ENCODE measurements around the gene UBE2E3.

Gene UBE2E3

DNA sequence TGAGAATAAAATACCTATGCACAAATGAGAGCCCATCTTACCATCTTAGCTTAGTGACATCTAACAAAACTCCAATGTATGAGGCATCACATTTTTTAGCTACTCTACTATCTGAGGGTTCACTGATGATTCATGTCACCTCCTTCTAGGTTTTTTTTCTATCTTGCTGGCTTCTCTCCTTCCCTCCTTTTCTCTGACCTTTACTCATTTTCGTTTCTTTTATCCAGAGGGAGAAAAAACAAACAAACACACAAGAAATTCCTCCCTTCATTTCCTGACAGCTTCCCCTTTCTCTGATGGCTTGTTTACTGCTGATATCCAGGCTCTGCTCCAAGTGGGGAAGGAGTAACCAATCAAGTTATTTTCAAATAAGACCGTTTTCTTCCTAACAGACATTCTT, 115.1 kb downstream of the UBE2E3 start:
- Histone ChIP-seq H3K9ac (ENCODE audit: low read length in 5 of 5) (no peak overlapping the region), H3K27me3 (ENCODE audit: control insufficient read depth in 5 of 5, insufficient read depth in 4 of 5, low read length in 5 of 5) (no peaks in the 10 kb centered on the region)

DNA sequence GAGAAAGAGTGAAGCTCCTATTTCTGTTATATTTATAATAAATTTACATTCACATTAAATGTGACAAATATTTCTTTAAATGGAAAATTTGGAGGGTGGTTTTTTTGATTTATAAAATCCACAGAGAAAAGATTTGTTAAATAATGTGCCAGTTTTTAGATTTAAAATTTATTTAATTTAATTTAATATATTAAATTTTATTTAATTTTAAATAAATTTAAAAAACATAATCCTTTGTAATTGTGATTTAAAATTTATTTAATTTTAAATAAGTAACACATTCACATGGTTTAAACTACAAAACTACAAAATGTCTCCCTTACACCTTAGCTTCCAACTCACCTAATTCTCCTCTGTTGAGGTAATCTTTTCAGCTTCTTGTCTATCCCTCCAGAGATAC, 123.3 kb downstream of the UBE2E3 start:
- Histone ChIP-seq H3K9ac (ENCODE audit: low read length in 5 of 5) (no peak overlapping the region), H3K4me3 (ENCODE audit: low read depth in 1 of 5, low read length in 5 of 5) (no peak overlapping the region), H3K27ac (ENCODE audit: low read depth, low read length) (no peak overlapping the region), H3K9me3 (ENCODE audit: control insufficient read depth in 5 of 5, low read length in 5 of 5) (no peaks in the 10 kb centered on the region), H3K27me3 (ENCODE audit: control insufficient read depth in 5 of 5, insufficient read depth in 4 of 5, low read length in 5 of 5) (no peaks in the 10 kb centered on the region), H3K4me1 (ENCODE audit: control insufficient read depth in 5 of 5, insufficient read depth in 5 of 5, low read length in 5 of 5) (no peaks in the 10 kb centered on the region), H3K36me3 (ENCODE audit: control insufficient read depth in 5 of 5, insufficient read depth in 5 of 5, low read length in 5 of 5) (no peaks in the 10 kb centered on the region)

More for the DNA sequence above, 115.1 kb downstream of the UBE2E3 start:
- H3K4me3 ChIP-seq (ENCODE audit: low read depth in 1 of 5, low read length in 5 of 5): no peak overlapping the region
- no peak overlapping the region for H3K27ac ChIP-seq (ENCODE audit: low read depth, low read length)
- H3K36me3 ChIP-seq (ENCODE audit: control insufficient read depth in 5 of 5, insufficient read depth in 5 of 5, low read length in 5 of 5): no peaks in the 10 kb centered on the region
- H3K9me3 ChIP-seq (ENCODE audit: control insufficient read depth in 5 of 5, low read length in 5 of 5): peaks cover 0 to 6% (median 2%) of the 10 kb centered on the region in 5 donors
- H3K4me1 ChIP-seq (ENCODE audit: control insufficient read depth in 5 of 5, insufficient read depth in 5 of 5, low read length in 5 of 5): peaks cover 0 to 12% (median 6%) of the 10 kb centered on the region in 5 donors

DNA sequence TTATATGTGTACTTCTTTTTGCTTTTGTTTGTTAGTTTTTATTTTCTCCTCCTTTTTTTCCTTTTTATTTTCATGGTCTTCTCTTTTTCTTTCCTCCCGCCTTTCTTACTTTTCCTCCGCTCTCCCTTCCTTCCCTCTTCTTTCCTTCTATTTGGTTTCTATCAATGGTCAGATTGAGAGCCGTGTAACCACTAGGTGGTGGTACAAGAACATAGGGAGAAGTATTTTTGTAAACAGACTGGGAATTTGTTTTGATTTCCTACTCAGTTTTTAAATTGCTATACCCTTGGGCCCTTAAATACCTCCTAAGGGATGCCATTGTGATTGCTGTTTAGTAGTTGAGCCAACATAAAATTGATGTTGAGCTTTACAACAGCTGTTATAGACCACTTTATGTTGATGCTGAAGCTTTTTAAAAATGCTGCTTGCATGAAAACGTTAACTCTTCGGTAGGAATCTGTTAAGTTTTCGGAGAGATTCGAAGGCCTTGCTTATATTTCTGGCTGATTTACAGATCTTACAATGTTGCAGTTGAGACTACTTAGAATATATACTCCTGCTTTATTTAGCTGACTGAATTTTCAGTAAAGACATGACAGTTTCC, 124.2 kb downstream of the UBE2E3 start:
- H3K4me3 ChIP-seq (ENCODE audit: low read depth in 1 of 5, low read length in 5 of 5): no peak overlapping the region
- no peaks in the 10 kb centered on the region for H3K4me1 ChIP-seq (ENCODE audit: control insufficient read depth in 5 of 5, insufficient read depth in 5 of 5, low read length in 5 of 5)
- no peaks in the 10 kb centered on the region for H3K27me3 ChIP-seq (ENCODE audit: control insufficient read depth in 5 of 5, insufficient read depth in 4 of 5, low read length in 5 of 5)
- no peak overlapping the region for H3K9ac ChIP-seq (ENCODE audit: low read length in 5 of 5)
- no peak overlapping the region for H3K27ac ChIP-seq (ENCODE audit: low read depth, low read length)
- no peaks in the 10 kb centered on the region for H3K9me3 ChIP-seq (ENCODE audit: control insufficient read depth in 5 of 5, low read length in 5 of 5)
- H3K36me3 ChIP-seq (ENCODE audit: control insufficient read depth in 5 of 5, insufficient read depth in 5 of 5, low read length in 5 of 5): no peaks in the 10 kb centered on the region

DNA sequence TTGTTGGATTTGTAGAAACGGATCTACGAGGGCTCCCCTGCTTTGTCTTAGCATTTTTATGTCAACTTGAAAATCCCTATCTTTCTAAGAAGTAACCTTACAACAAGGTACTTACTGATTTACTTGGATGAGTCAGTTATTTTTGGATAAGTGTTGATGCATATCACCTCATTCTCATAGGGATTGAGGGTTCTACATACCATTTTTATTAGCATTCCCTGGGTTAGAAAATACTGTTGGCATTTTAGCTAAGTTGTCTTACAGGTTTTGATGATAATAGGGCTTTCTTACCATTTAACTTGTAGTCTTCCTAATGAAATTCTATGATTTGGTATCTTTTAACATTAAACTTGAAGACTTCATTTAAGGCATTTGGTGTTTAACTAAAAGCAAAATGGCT, 125.2 kb downstream of the UBE2E3 start:
- Histone ChIP-seq H3K4me1 (ENCODE audit: control insufficient read depth in 5 of 5, insufficient read depth in 5 of 5, low read length in 5 of 5) (no peaks in the 10 kb centered on the region), H3K36me3 (ENCODE audit: control insufficient read depth in 5 of 5, insufficient read depth in 5 of 5, low read length in 5 of 5) (no peaks in the 10 kb centered on the region), H3K9ac (ENCODE audit: low read length in 5 of 5) (no peak overlapping the region), H3K27me3 (ENCODE audit: control insufficient read depth in 5 of 5, insufficient read depth in 4 of 5, low read length in 5 of 5) (no peaks in the 10 kb centered on the region), H3K27ac (ENCODE audit: low read depth, low read length) (no peak overlapping the region), H3K4me3 (ENCODE audit: low read depth in 1 of 5, low read length in 5 of 5) (no peak overlapping the region), H3K9me3 (ENCODE audit: control insufficient read depth in 5 of 5, low read length in 5 of 5) (no peaks in the 10 kb centered on the region)

DNA sequence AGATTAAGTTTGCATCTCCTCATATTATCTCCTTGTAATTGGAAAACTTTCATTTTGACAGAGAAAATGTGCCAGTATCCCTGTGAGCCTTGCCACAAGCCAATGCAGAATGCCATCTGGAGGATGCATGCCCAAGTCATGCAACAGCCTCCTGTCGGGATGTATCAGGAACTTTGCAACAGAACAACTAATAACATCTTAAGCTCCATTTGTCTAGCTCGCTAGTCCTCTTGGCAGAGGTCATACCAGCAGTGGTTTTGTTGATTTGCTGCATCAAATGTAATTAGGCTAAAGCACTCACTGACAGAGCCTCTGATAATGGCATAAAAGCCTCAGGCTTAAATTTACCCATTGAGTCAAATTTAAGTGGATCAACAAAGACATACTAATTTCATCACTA, 125.8 kb downstream of the UBE2E3 start:
- H3K4me1 ChIP-seq (ENCODE audit: control insufficient read depth in 5 of 5, insufficient read depth in 5 of 5, low read length in 5 of 5): no peaks in the 10 kb centered on the region
- H3K9me3 ChIP-seq (ENCODE audit: control insufficient read depth in 5 of 5, low read length in 5 of 5): no peaks in the 10 kb centered on the region
- no peaks in the 10 kb centered on the region for H3K36me3 ChIP-seq (ENCODE audit: control insufficient read depth in 5 of 5, insufficient read depth in 5 of 5, low read length in 5 of 5)
- no peak overlapping the region for H3K9ac ChIP-seq (ENCODE audit: low read length in 5 of 5)
- no peak overlapping the region for H3K27ac ChIP-seq (ENCODE audit: low read depth, low read length)
- no peaks in the 10 kb centered on the region for H3K27me3 ChIP-seq (ENCODE audit: control insufficient read depth in 5 of 5, insufficient read depth in 4 of 5, low read length in 5 of 5)
- H3K4me3 ChIP-seq (ENCODE audit: low read depth in 1 of 5, low read length in 5 of 5): no peak overlapping the region

DNA sequence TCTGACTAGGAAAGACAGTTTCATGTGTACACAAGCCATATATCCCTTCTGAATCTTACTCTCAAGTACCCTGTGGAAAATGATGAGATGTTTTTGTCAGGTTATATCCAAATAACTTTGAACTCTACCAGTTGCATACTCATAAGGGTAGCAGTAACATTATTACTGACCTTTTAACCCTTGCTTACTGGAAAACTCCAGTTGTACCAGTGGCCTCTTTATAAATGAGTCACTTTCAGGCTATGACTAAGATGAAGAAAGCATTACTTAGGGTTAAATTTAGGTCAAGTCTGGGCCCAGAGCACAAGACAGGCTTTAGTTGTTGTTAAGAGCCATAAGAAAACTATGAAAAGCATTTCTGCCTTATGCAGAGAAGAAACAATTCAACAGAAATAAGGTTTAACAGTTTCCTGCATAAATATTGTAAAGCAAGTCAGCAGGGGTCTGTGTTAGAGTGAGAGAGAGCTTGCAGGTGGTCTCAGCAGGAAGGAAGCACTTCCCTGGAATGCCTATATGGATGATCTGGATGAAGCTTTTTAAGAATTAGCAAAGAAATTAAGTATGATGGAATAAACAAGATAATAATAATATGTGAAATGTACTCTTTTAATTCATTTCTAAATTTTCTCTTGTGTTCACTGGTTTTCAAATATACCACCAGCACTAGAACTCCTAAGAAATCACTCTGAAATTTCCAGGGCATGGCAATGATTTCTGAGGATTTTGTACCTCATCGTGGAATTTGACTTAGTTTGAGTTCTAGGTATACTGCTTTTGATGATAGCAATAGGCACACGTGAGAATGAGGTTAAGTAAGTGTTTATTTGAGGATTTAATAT, 126.6 kb downstream of the UBE2E3 start:
- H3K9ac ChIP-seq (ENCODE audit: low read length in 5 of 5): no peak overlapping the region

DNA sequence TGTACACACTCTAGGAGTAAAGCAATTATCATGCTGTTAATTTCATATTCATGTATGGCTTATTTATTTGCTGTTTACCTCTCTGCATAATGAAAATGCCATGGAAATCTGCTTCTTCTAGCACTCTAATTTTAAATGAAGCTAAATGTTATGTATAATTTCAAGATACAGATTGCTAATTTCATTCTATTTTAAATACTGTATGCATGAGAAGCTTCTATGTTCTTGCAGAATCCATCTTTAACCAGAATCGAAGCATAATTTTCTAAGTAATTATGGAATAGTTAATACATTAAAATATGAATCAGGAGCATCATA, 127.2 kb downstream of the UBE2E3 start:
- Histone ChIP-seq H3K9me3 (ENCODE audit: control insufficient read depth in 5 of 5, low read length in 5 of 5) (no peaks in the 10 kb centered on the region), H3K4me1 (ENCODE audit: control insufficient read depth in 5 of 5, insufficient read depth in 5 of 5, low read length in 5 of 5) (no peaks in the 10 kb centered on the region), H3K4me3 (ENCODE audit: low read depth in 1 of 5, low read length in 5 of 5) (no peak overlapping the region), H3K36me3 (ENCODE audit: control insufficient read depth in 5 of 5, insufficient read depth in 5 of 5, low read length in 5 of 5) (no peaks in the 10 kb centered on the region), H3K27ac (ENCODE audit: low read depth, low read length) (no peak overlapping the region), H3K27me3 (ENCODE audit: control insufficient read depth in 5 of 5, insufficient read depth in 4 of 5, low read length in 5 of 5) (no peaks in the 10 kb centered on the region), H3K9ac (ENCODE audit: low read length in 5 of 5) (no peak overlapping the region)

More for the DNA sequence above, 126.6 kb downstream of the UBE2E3 start:
- no peaks in the 10 kb centered on the region for H3K36me3 ChIP-seq (ENCODE audit: control insufficient read depth in 5 of 5, insufficient read depth in 5 of 5, low read length in 5 of 5)
- H3K4me3 ChIP-seq (ENCODE audit: low read depth in 1 of 5, low read length in 5 of 5): no peak overlapping the region
- no peaks in the 10 kb centered on the region for H3K4me1 ChIP-seq (ENCODE audit: control insufficient read depth in 5 of 5, insufficient read depth in 5 of 5, low read length in 5 of 5)
- H3K27ac ChIP-seq (ENCODE audit: low read depth, low read length): no peak overlapping the region
- H3K9me3 ChIP-seq (ENCODE audit: control insufficient read depth in 5 of 5, low read length in 5 of 5): no peaks in the 10 kb centered on the region
- H3K27me3 ChIP-seq (ENCODE audit: control insufficient read depth in 5 of 5, insufficient read depth in 4 of 5, low read length in 5 of 5): no peaks in the 10 kb centered on the region

DNA sequence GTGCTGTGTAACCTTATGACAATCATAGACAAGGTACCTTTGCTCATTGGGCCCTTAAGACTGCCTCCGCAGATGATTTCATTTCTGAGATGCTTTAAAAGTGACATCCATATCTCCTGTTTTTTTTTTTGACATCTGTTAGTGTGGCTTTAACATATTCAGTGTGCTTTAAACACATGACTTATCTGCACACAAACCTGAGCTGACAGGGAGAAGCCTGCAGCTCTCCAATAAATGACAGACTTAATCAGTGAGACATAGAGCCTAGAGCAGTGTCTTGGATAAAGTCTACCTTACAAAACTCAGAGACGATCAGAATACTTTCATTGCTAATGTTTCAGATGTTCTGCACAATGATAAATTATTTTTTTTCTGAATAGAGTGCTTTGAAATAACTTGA, 130.7 kb downstream of the UBE2E3 start:
- no peaks in the 10 kb centered on the region for H3K9me3 ChIP-seq (ENCODE audit: control insufficient read depth in 5 of 5, low read length in 5 of 5)
- H3K27me3 ChIP-seq (ENCODE audit: control insufficient read depth in 5 of 5, insufficient read depth in 4 of 5, low read length in 5 of 5): no peaks in the 10 kb centered on the region
- no peaks in the 10 kb centered on the region for H3K36me3 ChIP-seq (ENCODE audit: control insufficient read depth in 5 of 5, insufficient read depth in 5 of 5, low read length in 5 of 5)
- no peak overlapping the region for H3K27ac ChIP-seq (ENCODE audit: low read depth, low read length)
- H3K4me1 ChIP-seq (ENCODE audit: control insufficient read depth in 5 of 5, insufficient read depth in 5 of 5, low read length in 5 of 5): no peaks in the 10 kb centered on the region
- H3K4me3 ChIP-seq (ENCODE audit: low read depth in 1 of 5, low read length in 5 of 5): no peak overlapping the region
- no peak overlapping the region for H3K9ac ChIP-seq (ENCODE audit: low read length in 5 of 5)

DNA sequence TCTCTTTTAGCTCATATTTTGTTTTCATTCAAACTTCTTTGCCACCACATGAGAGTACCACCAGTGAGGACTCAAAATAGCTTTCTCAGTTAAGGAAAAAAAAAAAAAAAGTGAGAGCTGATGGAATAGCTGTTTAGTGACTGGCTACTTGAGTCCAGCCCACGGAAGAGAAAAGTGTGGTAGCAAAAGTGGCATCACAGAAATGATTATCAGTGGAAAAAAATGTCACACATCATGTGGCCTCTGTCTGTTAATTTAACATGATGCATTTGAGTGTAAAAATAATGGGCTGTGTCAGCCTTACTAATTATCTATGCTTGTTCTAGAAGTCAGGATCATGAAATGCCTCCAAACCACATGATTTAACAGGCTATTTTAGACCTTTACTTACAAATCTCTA, 132.5 kb downstream of the UBE2E3 start:
- Histone ChIP-seq H3K9ac (ENCODE audit: low read length in 5 of 5) (no peak overlapping the region), H3K4me1 (ENCODE audit: control insufficient read depth in 5 of 5, insufficient read depth in 5 of 5, low read length in 5 of 5) (peaks cover 0 to 14% (median 0%) of the 10 kb centered on the region in 5 donors), H3K27me3 (ENCODE audit: control insufficient read depth in 5 of 5, insufficient read depth in 4 of 5, low read length in 5 of 5) (no peaks in the 10 kb centered on the region), H3K27ac (ENCODE audit: low read depth, low read length) (no peak overlapping the region), H3K36me3 (ENCODE audit: control insufficient read depth in 5 of 5, insufficient read depth in 5 of 5, low read length in 5 of 5) (no peaks in the 10 kb centered on the region), H3K4me3 (ENCODE audit: low read depth in 1 of 5, low read length in 5 of 5) (no peak overlapping the region), H3K9me3 (ENCODE audit: control insufficient read depth in 5 of 5, low read length in 5 of 5) (no peaks in the 10 kb centered on the region)

All from subcutaneous abdominal adipose tissue (tissue), 5 donors.